IMR-90 (cell line): ENCODE results near the gene BCAT1. TPM values are rescaled to one million over a fixed set of nuclear protein-coding genes. Genes with fewer than 3 reads are reported as not detected.

Experiments
- ATAC-seq: fragments of 200-7000 bp; cut with Tn5 transposase; 2 replicates; pipeline ENCODE4 v1.9.1; 2020; ENCODE audit warnings: low read depth, mild to moderate bottlenecking, moderate library complexity
- BruUV-seq: library from RNA; stranded (reverse); fragments of 400-500 nt; replicated peaks from 2 replicates; lab custom pipeline; 2021; lab: Mats Ljungman, UMichigan
- CTCF ChIA-PET: fragments of 300-600 bp; formaldehyde crosslinking; extraction: SDS; loops from one replicate; lab custom pipeline; 2021; ENCODE audit warnings: antibody characterized with exemption; lab: Yijun Ruan, JAX
- POLR2A ChIA-PET: fragments of 300-600 bp; sonication (Branson Sonifier 250); formaldehyde crosslinking; loops from one replicate; lab custom pipeline; 2022; ENCODE audit warnings: antibody characterized with exemption; ENCODE audit not compliant: unreplicated experiment; lab: Charles Lee
- DNase-seq: peaks from one replicate; pipeline ENCODE4 v3.0.0; 2013
- H2AFZ ChIP-seq: replicated peaks from 2 replicates; pipeline ENCODE3; 2013; ENCODE audit warnings: low read length, mild to moderate bottlenecking; ENCODE audit not compliant: poor library complexity
- H2AK5ac ChIP-seq: 2 replicates; pipeline ENCODE4 v1.6.1; 2013; ENCODE audit warnings: low read depth, low read length, inconsistent platforms
- H2AK9ac ChIP-seq: replicated peaks from 2 replicates; pipeline ENCODE3; 2013; ENCODE audit warnings: mild to moderate bottlenecking, low read depth, low read length, moderate library complexity; ENCODE audit not compliant: poor library complexity
- H2BK120ac ChIP-seq: 2 replicates; pipeline ENCODE4 v1.6.1; 2013; ENCODE audit warnings: low read depth, low read length, inconsistent platforms
- H2BK15ac ChIP-seq: 3 replicates; pipeline ENCODE4 v1.6.1; 2013; ENCODE audit warnings: low read depth, low read length, inconsistent platforms
- H2BK20ac ChIP-seq: 2 replicates; pipeline ENCODE4 v1.6.1; 2013; ENCODE audit warnings: low read depth, mild to moderate bottlenecking, inconsistent platforms, low read length, moderate library complexity
- H2BK5ac ChIP-seq: 2 replicates; pipeline ENCODE4 v1.6.1; 2013; ENCODE audit warnings: mild to moderate bottlenecking, low read depth, low read length, inconsistent platforms; ENCODE audit not compliant: poor library complexity, severe bottlenecking
- H3K14ac ChIP-seq: replicated peaks from 2 replicates; pipeline ENCODE4 v1.6.1; 2013; ENCODE audit warnings: low read depth, low read length, inconsistent platforms
- H3K18ac ChIP-seq: 2 replicates; pipeline ENCODE4 v1.6.1; 2013; ENCODE audit warnings: low read depth, low read length, control low read depth
- H3K23ac ChIP-seq: 2 replicates; pipeline ENCODE4 v1.6.1; 2013; ENCODE audit warnings: low read depth, low read length, inconsistent platforms
- H3K27ac ChIP-seq: 2 replicates; pipeline ENCODE4 v1.5.1; 2013; ENCODE audit warnings: mild to moderate bottlenecking, control low read depth, low read length; ENCODE audit not compliant: insufficient read depth
- H3K27me3 ChIP-seq: 2 replicates; pipeline ENCODE4 v1.6.1; 2013; ENCODE audit warnings: low read length; ENCODE audit not compliant: control insufficient read depth, insufficient read depth
- H3K36me3 ChIP-seq: 2 replicates; pipeline ENCODE4 v1.6.1; 2013; ENCODE audit warnings: low read length, mixed read lengths; ENCODE audit not compliant: control insufficient read depth, insufficient read depth
- H3K4ac ChIP-seq: 2 replicates; pipeline ENCODE4 v1.6.1; 2013; ENCODE audit warnings: low read depth, low read length, inconsistent platforms
- H3K4me1 ChIP-seq: 2 replicates; pipeline ENCODE4 v1.6.1; 2013; ENCODE audit warnings: low read length, mixed read lengths; ENCODE audit not compliant: control insufficient read depth, insufficient read depth
- H3K4me2 ChIP-seq: 2 replicates; pipeline ENCODE4 v1.6.1; 2013; ENCODE audit warnings: low read depth, mild to moderate bottlenecking, control low read depth, low read length, moderate library complexity
- H3K4me3 ChIP-seq: 2 replicates; pipeline ENCODE4 v1.5.1; 2013; ENCODE audit warnings: low read depth, mild to moderate bottlenecking, control low read depth, low read length, moderate library complexity; ENCODE audit not compliant: insufficient read depth
- H3K56ac ChIP-seq: 2 replicates; pipeline ENCODE4 v1.6.1; 2013; ENCODE audit warnings: low read length, inconsistent platforms; ENCODE audit not compliant: insufficient read depth; ENCODE audit errors: extremely low read depth
- H3K79me1 ChIP-seq, 2 experiments: 2 replicates each; pipeline ENCODE4 v1.6.1; 2013; ENCODE audit warnings: low read length in 2 of 2, inconsistent platforms in 1 of 2, low read depth in 1 of 2
- H3K9ac ChIP-seq: 2 replicates; pipeline ENCODE4 v1.6.1; 2013; ENCODE audit warnings: low read depth, low read length, control low read depth
- H3K9me1 ChIP-seq: 2 replicates; pipeline ENCODE4 v1.6.1; 2013; ENCODE audit warnings: low read length, inconsistent platforms; ENCODE audit not compliant: insufficient read depth
- H3K9me3 ChIP-seq: 2 replicates; pipeline ENCODE4 v1.6.1; 2013; ENCODE audit warnings: low read length; ENCODE audit not compliant: control insufficient read depth, insufficient read depth
- H4K20me1 ChIP-seq: 2 replicates; pipeline ENCODE4 v1.6.1; 2013; ENCODE audit warnings: low read length, inconsistent platforms; ENCODE audit not compliant: insufficient read depth
- H4K5ac ChIP-seq: 2 replicates; pipeline ENCODE4 v1.6.1; 2013; ENCODE audit warnings: mild to moderate bottlenecking, low read depth, low read length, control low read depth
- H4K8ac ChIP-seq, 2 experiments: 2 replicates each; pipeline ENCODE4 v1.6.1; 2013; ENCODE audit warnings: low read depth in 2 of 2, low read length in 2 of 2, control low read depth in 1 of 2, inconsistent platforms in 1 of 2
- H4K91ac ChIP-seq: 2 replicates; pipeline ENCODE4 v1.6.1; 2013; ENCODE audit warnings: low read depth, low read length, inconsistent platforms; ENCODE audit not compliant: insufficient read depth
- BHLHE40 ChIP-seq: fragments of 150-350 bp; IDR thresholded peaks from 2 replicates; pipeline ENCODE4 v1.6.1; 2016; ENCODE audit warnings: mild to moderate bottlenecking, low read depth, low read length
- CEBPB ChIP-seq: IDR thresholded peaks from 2 replicates; pipeline ENCODE4 v1.6.1; 2012; ENCODE audit warnings: low read depth, low read length, improper control_type of control experiment
- NFE2L2 ChIP-seq: fragments of 150-350 bp; IDR thresholded peaks from 2 replicates; pipeline ENCODE4 v1.6.1; 2016; ENCODE audit warnings: low read depth, mild to moderate bottlenecking, low read length
- POLR2A ChIP-seq: IDR thresholded peaks from 2 replicates; pipeline ENCODE4 v1.6.1; 2012; ENCODE audit warnings: mild to moderate bottlenecking, low read depth, low read length
- WGBS, 2 experiments: methylation state at CpG; one replicate each; pipeline versions ENCODE4 v1.1.5 to v1.1.7; 2013; ENCODE audit warnings: missing lambda C conversion rate in 2 of 2; ENCODE audit not compliant: insufficient read length in 1 of 2; ENCODE audit errors: extremely low coverage in 2 of 2; 5-methylcytosine and 5-hydroxymethylcytosine counted together
- dilution Hi-C: fragments of 300-500 bp; cut with HindIII; formaldehyde crosslinking; loops from one replicate; pipeline ENCODE4 v1.14.3; 2018; ENCODE audit warnings: low sequenced_read_pairs; ENCODE audit not compliant: unreplicated experiment
- in situ Hi-C: fragments of 300-500 bp; cut with MboI; formaldehyde crosslinking; loops from 3 replicates; pipeline ENCODE4 v1.14.3; 2019; ENCODE audit warnings: low sequenced_read_pairs, inconsistent platforms, mixed read lengths
- intact Hi-C: fragments of 100-400 bp; cut with micrococcal nuclease; formaldehyde crosslinking; loops from 2 replicates; pipeline ENCODE4 v1.10.0; 2022
- polyA plus RNA-seq, 3 experiments: library from polyadenylated mRNA; depleted of rRNA; stranded (reverse); fragments of >200 nt; gene quantifications; 2 replicates each; pipeline ENCODE4 v1.2.3, GENCODE V29; 2012; ENCODE audit warnings: low replicate concordance in 1 of 3
- total RNA-seq: library from RNA; depleted of rRNA; stranded (reverse); fragments of >200 nt; gene quantifications from 2 replicates; pipeline ENCODE4 v1.2.3, GENCODE V29; 2012

Gene BCAT1
- total and polyA plus RNA-seq, 2 of the 4 experiments (the other 2 are of a cell fraction): 30.4 to 683 TPM

DNA sequence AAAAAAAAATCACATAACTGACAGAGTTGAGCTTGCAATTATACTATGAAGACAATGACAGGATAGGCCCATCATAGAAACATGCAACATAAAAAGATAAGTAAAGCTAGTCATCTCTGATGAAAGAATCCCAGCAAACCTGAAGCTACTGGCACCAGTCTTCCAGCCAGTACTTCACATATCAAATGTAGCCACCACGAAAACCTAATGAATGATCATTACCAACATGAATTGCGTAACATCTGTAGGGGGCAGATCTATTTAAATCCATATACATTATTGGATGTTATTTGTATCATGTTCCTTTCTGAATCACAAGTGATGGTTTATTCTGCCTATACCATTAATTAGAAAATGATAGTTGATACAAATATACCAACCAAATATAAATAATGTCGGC lies 73.9 kb downstream of the BCAT1 start:
- no TSS peak for BruUV-seq
- POLR2A ChIA-PET: no interaction called here
- dilution Hi-C loops: no loop called here

More for the DNA sequence above, 73.9 kb downstream of the BCAT1 start:
- H2BK20ac ChIP-seq: no peak overlapping the region
- in situ Hi-C loops: no loop called here
- H3K36me3 ChIP-seq: peaks cover 36% of the 10 kb centered on the region
- no peak overlapping the region for H4K91ac ChIP-seq
- H3K56ac ChIP-seq: no peak overlapping the region
- TF ChIP-seq POLR2A (no peak), NFE2L2 (no peak), BHLHE40 (no peak), CEBPB (peak; percentile 92)
- H2AK9ac ChIP-seq: no peak overlapping the region
- no peak overlapping the region for H3K18ac ChIP-seq
- H3K23ac ChIP-seq: no peak overlapping the region
- WGBS, 2 experiments: no CpG with 5 or more reads among the region's 3 CpGs
- no peak overlapping the region for H3K4me2 ChIP-seq
- peaks cover 32 to 49% of the 10 kb centered on the region in 2 experiments for H3K79me1 ChIP-seq
- H2BK15ac ChIP-seq: no peak overlapping the region
- H3K14ac ChIP-seq: no peak overlapping the region
- DNase-seq: no peak
- H3K27me3 ChIP-seq: no peaks in the 10 kb centered on the region
- no peak overlapping the region for H3K9ac ChIP-seq
- H2AK5ac ChIP-seq: no peak overlapping the region
- no peak overlapping the region for H4K8ac ChIP-seq
- no peaks in the 10 kb centered on the region for H3K4me1 ChIP-seq
- no peak overlapping the region for H2BK120ac ChIP-seq
- no peak overlapping the region for H4K5ac ChIP-seq
- H4K20me1 ChIP-seq: peaks cover 4% of the 10 kb centered on the region; the same call in 1 of the 2 replicates
- no peak overlapping the region for H3K4me3 ChIP-seq
- H3K9me1 ChIP-seq: peaks cover 12% of the 10 kb centered on the region; the same call in 1 of the 2 replicates
- no peak overlapping the region for H2AFZ ChIP-seq
- CTCF ChIA-PET: no interaction called here
- intact Hi-C loops: no loop called here
- no peak for ATAC-seq
- no peak overlapping the region for H3K4ac ChIP-seq
- H2BK5ac ChIP-seq: no peak overlapping the region
- H3K27ac ChIP-seq: no peak overlapping the region
- no peaks in the 10 kb centered on the region for H3K9me3 ChIP-seq
